GM12878 (cell line): ENCODE data around the gene FANCC. TPM values are rescaled to one million over a fixed set of nuclear protein-coding genes. Genes with fewer than 3 reads are reported as not detected.

Source experiments
- RFX5 ChIP-seq: IDR thresholded peaks from 2 replicates; pipeline ENCODE4 v1.6.1; 2011; ENCODE audit warnings: low read depth, low read length, improper control_type of control experiment
- ZBTB4 ChIP-seq: fragments of 450-650 bp; formaldehyde crosslinking; IDR thresholded peaks from 2 replicates; pipeline ENCODE4 v1.4.0; 2022; ENCODE audit warnings: mild to moderate bottlenecking, moderate library complexity
- ZNF622 ChIP-seq: fragments of 450-650 bp; IDR thresholded peaks from 2 replicates; pipeline ENCODE4 v1.6.1; 2017; ENCODE audit warnings: mild to moderate bottlenecking, inconsistent platforms
- polyA plus RNA-seq, 11 experiments: library from polyadenylated mRNA; depleted of rRNA in 4 of 11; unstranded in 6 of 11; stranded (reverse) in 5 of 11; fragments of >200 nt; fragmentation: Nextera tagmentation in 4 of 11; fragmentation: Illumina TruSeq in 1 of 11; extraction: Ambion mirVana in 4 of 11; extraction: Trizol in 1 of 11; gene quantifications; 1 replicate in 1 of 11; 2 replicates in 10 of 11; pipeline versions ENCODE4 v1.2.1 to v1.2.3, GENCODE V29; 2011 to 2016; ENCODE audit warnings: inconsistent platforms in 2 of 11, missing spikeins in 2 of 11, low read depth in 1 of 11
- total RNA-seq, 4 experiments: library from RNA; depleted of rRNA in 3 of 4; stranded (reverse); fragments of >200 nt in 3 of 4; fragmentation: Illumina TruSeq in 1 of 4; extraction: Trizol in 1 of 4; gene quantifications; 2 replicates each; pipeline versions ENCODE4 v1.2.1 to v1.2.3, GENCODE V29; 2013 to 2021
- TF ChIP-seq, protein P1 (sequence below): fragments of 450-650 bp; IDR thresholded peaks from 2 replicates; pipeline ENCODE4 v1.6.1; 2017; ENCODE audit warnings: borderline replicate concordance
- TF ChIP-seq, protein P2 (sequence below): fragments of 450-650 bp; IDR thresholded peaks from 2 replicates; pipeline ENCODE4 v1.6.1; 2018; ENCODE audit warnings: borderline replicate concordance, mild to moderate bottlenecking; ENCODE audit not compliant: partially characterized antibody
- TF ChIP-seq, protein P3 (sequence below): IDR thresholded peaks from 2 replicates; pipeline ENCODE4 v1.6.1; 2012; ENCODE audit warnings: low read length, inconsistent platforms

FANCC gene
- total and polyA plus RNA-seq, 10 of the 15 experiments (the other 5 are each of a cell fraction or from before 2014, with no cell fraction given), result 1.2 to 16.8 (median 10.5) TPM

DNA sequence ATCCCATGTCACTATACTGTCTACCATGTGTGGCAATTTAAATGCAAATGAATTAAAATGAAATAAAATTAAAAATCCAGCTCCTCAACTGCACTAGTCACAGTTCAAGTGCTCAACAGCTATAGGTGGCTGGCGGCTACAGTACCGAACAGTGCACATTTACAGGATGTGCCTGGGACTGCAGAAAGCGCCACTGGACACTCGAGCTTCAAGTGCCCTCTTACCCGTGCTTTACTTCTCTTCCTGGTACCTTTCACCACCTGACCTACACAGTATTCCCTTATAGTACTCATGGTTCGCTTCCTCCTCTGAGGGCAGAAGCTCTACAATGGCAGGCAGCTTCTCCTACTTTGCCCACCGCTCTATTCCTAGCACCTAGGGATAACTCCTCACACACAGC lies 166.6 kb downstream of the FANCC start (continued):
- TF ChIP-seq, protein P1, sequence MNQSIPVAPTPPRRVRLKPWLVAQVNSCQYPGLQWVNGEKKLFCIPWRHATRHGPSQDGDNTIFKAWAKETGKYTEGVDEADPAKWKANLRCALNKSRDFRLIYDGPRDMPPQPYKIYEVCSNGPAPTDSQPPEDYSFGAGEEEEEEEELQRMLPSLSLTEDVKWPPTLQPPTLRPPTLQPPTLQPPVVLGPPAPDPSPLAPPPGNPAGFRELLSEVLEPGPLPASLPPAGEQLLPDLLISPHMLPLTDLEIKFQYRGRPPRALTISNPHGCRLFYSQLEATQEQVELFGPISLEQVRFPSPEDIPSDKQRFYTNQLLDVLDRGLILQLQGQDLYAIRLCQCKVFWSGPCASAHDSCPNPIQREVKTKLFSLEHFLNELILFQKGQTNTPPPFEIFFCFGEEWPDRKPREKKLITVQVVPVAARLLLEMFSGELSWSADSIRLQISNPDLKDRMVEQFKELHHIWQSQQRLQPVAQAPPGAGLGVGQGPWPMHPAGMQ, result no peak
- TF ChIP-seq, protein P2, sequence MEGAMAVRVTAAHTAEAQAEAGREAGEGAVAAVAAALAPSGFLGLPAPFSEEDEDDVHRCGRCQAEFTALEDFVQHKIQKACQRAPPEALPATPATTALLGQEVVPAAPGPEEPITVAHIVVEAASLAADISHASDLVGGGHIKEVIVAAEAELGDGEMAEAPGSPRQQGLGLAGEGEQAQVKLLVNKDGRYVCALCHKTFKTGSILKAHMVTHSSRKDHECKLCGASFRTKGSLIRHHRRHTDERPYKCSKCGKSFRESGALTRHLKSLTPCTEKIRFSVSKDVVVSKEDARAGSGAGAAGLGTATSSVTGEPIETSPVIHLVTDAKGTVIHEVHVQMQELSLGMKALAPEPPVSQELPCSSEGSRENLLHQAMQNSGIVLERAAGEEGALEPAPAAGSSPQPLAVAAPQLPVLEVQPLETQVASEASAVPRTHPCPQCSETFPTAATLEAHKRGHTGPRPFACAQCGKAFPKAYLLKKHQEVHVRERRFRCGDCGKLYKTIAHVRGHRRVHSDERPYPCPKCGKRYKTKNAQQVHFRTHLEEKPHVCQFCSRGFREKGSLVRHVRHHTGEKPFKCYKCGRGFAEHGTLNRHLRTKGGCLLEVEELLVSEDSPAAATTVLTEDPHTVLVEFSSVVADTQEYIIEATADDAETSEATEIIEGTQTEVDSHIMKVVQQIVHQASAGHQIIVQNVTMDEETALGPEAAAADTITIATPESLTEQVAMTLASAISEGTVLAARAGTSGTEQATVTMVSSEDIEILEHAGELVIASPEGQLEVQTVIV, result no peak
- no peak for TF ChIP-seq ZBTB4 (CRISPR knock-in tag)
- no peak for TF ChIP-seq RFX5
- TF ChIP-seq, protein P3, sequence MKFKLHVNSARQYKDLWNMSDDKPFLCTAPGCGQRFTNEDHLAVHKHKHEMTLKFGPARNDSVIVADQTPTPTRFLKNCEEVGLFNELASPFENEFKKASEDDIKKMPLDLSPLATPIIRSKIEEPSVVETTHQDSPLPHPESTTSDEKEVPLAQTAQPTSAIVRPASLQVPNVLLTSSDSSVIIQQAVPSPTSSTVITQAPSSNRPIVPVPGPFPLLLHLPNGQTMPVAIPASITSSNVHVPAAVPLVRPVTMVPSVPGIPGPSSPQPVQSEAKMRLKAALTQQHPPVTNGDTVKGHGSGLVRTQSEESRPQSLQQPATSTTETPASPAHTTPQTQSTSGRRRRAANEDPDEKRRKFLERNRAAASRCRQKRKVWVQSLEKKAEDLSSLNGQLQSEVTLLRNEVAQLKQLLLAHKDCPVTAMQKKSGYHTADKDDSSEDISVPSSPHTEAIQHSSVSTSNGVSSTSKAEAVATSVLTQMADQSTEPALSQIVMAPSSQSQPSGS, result no peak
- TF ChIP-seq ZNF622, result no peak
